Activated gamma-delta T cell (primary cell): ENCODE data around the gene SLC1A2.

ENCODE experiments used
- DNase-seq: peaks from one replicate; lab custom pipeline; 2025; lab: John Stamatoyannopoulos, UW

SLC1A2 gene

DNA sequence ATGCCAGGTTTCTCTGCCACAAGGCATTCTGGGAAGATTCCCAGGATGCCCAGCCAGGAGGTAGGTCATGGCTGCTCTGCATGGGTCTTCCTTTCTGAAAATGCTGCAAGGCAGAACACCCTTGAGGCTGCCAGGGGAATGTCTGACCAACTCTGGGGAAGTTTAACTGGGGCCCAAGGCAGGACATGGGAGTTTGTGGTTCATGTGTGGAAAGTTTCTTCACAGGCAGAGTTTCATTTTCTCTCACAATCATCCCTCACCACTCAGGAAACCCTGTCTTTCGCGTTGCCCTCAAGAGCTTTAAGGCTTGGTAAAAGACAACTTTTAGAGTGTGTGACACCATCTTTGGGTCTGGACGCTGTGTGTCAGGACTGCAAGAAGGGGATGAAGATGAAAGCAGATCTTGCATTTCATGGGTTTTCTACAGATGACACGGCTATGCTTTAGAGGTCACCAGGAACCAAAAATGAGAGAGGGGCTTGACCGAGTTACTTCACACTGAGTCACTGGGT, 146.9 kb downstream of the SLC1A2 start:
- no peak for DNase-seq

DNA sequence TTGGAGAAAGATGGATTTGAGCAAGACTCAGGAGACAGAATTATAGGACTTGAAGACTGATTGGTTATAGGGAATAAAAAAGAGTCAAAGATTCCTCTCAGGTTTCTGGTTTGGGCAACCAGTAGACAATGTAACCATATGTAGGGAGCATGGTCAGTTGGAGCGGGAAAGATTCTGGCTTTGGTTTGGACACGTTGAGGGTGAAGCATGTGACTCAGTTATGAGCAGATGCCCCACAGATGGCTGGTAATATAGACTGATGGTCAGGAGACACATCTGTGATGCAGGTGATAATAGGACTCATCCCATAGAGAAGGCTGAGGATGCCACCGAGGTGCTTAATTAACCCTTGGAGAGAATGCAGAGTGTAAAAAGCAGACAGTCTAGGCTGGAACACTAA, 148.3 kb downstream of the SLC1A2 start:
- no peak for DNase-seq

DNA sequence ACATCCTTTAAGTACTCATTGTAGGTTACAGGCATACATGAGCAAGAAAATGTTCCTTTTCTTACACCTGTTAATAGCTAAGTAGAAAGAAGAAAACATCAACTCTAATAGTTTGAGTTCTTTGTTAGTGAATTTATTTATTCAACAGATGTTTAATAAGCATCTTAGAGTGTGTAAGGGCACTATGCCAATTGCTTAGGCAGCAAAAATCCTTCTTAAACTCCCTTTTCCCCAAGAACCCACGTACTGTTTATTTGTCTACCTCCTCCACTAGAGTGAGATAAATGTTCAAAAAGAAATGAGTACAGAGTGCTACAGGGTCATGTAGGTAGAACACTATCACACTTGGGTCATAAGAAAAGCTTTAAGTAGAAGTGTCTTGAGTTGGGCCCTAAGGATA, 149.0 kb downstream of the SLC1A2 start:
- no peak for DNase-seq

DNA sequence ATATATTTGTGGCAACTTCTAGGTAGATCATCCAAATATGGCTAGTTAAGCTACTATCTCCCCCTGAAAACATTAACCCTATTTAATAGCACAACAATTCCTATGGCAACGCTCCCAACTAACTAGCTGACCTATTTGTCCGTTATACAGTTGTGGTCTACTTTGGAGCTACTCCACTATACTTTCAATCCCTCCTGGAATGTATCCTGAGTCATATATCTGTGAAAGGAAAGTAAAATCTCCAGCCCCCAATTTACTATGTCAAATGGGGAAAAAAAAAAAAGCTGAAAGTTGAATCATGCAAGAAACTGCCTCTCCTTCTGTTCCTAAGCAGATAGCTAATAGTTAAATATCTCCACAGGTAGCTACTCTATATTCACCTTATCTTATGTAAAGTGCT, 151.9 kb downstream of the SLC1A2 start:
- DNase-seq: no peak

DNA sequence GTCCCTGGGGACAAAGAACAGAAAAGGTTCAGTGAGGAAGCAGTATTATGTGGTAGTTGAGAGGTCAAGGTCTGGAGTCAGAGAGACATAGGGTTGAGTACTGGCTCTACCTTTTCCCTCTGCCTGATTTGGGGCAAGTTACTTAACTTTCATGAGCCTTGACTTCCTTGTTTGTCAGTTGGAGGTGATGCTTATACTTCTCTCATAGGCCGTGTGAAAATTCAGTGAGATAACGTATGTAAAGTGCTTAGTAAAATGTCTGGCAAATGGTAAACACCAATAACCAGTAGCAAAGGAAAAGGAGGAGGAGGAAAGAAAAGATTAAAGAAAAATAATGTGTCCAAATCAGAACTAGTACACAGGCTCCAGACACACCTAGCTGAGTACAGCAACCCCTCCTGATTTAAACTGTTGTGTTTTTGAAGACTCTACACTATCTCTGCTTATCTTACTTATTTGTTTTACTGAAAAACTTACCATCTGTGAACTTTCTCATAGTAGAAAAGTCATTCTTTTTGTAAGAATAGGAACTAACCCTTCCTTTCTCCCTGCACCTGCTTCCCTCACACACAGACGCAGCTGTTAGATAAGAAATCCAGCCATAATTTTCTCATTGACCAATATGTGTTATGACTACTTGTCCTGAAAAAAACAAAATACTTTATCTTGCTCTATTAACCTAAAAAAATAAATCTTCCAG, 153.5 kb downstream of the SLC1A2 start:
- no peak for DNase-seq

DNA sequence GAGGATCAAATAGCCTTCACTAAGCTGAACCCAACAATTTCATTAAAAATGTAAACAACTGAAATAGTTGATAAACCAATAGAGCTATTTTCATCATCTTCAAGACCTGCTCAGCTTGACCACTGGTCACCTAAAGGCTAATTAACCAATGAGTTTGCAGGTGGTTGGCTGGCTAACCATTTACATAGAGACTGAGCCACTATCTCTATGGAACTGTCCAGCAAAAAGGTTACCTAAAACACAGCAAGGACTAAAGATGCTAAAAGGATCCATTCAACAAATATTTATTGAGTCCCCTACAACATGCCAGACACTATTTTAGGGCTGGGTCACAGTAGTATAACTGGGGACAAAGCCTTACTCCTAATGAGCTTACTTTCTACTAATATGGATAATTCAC, 156.6 kb downstream of the SLC1A2 start:
- no peak for DNase-seq

DNA sequence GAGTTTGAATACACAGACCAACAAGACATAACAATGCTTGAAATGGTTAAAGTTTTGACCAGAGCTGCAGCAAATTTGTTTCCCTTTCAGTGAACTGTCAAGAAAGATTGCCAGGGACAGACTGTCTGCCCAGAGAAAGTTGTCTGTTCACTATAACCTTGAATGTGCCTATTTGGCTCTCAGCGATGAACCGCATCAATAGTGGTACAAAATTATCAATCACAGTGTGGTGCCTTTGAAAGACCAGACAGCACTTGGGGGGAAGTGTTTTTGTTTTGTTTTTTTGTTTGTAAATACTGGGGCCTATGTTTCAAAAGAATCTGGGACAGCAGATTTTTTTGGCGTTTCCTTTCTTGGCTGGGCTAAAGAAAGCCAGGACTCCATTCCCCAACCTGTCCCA, 157.3 kb downstream of the SLC1A2 start:
- DNase-seq: no peak

DNA sequence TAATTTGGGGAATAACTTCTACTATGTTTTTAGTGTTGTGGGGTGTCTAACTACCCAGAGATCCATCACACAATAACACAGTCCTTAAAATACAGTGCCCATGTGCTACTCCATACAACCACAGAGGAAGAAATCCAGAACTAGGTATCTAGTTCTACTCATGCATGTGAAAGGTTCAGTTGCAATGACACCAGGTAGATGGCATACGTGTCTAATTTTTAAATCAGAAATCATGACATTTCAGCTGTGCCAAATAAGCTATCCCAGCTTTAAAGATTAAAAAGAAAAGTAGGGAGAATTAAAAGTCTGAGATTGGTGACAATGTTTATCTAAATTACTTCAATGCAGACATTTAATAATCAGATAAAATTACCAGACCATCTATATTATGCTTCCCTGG, 158.2 kb downstream of the SLC1A2 start:
- no peak for DNase-seq

DNA sequence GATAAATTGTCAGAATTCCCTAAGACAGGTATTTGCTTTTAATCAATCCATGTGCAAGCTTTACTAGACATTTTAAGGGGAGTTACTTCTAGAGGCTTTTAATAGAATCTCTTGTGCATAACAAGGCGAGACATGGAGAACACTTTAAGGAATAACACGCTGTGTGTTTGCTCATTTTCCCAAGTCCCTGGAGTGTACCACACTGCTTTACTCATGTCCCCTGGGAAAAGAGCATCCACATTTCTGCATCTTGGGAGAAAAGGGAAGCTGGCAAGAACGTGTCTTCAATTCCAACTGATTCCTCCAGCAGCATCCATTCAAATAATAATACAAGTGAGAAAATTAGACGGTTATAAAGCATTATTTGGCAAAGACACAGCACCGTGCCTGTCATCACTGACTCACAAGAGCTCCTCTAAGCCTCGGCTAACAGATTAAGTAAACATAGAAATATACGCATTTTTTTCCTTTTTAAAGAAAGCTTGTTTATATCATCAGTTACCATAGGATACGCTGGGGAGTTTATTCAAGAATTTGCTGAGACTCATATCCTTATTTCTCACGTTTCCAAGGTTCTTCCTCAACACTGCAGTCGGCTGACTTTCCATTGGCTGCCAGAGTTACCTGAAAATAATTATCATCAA, 158.9 kb downstream of the SLC1A2 start:
- no peak for DNase-seq

DNA sequence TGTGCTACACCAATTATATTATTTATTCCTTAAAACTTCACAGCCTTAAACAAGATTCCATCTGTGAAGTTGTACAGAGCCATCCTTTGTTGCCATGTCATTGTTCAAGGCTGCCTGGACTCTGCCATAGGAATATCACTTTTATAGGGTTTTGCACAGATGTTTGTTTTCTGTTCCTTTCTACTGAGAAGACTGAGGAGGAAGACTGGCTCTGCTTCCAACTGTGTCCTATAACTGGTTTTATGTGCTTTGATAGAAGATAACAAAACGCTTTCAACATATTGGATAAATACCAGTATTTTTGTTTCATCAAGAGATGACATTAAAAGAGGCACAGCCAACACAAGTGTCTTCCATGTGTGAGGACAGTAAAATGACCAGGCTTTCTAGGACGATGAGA, 159.8 kb downstream of the SLC1A2 start:
- DNase-seq: no peak

DNA sequence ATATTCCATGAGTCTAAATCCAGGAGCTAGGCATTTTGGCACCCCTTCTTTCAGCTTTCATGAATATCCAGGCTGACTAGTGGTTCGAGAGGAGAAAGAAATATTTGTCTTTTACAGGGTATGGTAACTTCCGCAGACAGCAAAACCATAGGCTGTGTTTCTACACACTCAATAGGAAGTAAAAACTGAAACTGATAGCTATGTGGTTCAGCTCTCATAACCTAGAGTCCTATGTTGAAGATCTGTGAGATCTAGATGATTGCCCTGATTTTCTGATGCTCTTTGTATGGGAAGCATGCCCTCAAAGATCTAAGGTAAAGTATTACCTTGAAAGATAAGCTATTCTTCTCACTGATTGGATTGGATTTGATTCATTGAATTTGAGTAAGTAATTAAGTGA, 162.1 kb downstream of the SLC1A2 start:
- DNase-seq: no peak

DNA sequence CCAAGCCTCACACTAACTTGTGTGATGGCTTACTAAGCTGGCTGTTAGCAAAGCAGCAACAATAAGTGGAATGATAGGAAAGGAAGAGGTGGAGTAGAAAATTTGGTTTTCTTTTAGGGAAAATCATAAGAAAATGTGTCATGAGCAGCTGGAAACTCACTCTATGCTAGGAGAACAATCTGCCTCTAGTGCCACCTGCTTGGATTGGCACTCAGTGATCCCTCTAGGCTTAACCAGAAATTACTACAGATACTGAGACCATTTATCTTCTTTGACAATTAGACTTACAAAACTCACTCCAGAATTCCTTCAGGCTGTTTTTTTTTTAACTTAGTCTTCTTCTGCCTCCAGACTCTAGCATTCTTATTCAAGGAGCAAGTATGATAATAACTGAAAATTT, 163.1 kb downstream of the SLC1A2 start:
- no peak for DNase-seq

DNA sequence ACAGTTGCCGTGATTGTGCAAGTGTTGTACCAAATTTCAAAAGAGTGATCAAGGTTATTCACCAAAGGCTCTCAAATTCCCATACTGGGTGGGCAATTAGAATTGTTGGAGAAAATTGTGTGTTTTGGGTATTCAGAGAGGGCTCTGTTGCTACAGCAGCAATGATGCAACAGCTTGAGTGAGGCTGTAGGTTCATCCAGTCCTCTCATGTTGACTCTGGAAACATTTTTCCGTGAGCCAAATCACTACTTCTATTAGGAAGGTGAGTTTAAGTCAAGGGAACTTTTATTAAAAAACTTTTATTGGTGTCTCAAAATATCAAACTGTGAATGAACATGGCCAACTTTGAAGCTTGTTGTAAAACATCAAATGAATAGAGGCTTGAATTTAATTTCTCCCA, 163.8 kb downstream of the SLC1A2 start:
- no peak for DNase-seq

DNA sequence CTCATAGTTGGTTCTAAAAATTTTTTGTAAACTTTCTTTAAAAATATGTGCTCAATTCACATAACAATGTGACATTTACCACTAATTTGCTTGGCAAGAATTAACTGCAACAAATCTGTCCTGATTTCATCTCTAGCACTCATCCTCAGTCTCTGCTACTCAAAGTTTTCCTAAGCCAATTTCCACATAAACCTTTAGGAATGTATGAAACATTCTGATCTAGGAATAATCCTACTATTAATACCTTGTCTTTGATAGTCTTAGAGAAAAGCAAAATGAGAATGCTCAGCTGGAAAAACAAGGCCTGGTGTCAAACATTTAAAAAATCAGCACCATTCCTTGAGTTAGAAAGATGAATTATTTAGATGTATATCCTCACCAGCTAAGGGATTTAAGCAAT, 166.1 kb downstream of the SLC1A2 start:
- DNase-seq: no peak

DNA sequence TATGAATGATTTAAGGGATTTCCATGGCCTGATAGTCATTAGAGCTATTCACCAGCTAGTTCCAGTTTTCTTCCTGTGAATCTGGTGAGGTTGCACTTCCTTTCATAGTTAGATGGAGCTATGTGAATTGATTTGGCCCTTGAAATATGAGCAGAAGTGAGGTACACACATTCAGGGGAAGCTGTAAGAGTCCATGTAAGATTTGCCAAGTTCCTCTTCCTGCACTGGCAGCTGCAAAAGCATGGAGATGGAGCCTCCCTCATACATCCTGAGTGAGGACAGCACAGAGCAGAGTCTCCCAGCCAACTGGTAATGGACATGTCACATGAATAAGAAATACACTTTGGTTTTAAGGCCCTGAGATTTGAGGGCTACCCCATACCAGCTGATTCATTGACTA, 168.7 kb downstream of the SLC1A2 start:
- no peak for DNase-seq

DNA sequence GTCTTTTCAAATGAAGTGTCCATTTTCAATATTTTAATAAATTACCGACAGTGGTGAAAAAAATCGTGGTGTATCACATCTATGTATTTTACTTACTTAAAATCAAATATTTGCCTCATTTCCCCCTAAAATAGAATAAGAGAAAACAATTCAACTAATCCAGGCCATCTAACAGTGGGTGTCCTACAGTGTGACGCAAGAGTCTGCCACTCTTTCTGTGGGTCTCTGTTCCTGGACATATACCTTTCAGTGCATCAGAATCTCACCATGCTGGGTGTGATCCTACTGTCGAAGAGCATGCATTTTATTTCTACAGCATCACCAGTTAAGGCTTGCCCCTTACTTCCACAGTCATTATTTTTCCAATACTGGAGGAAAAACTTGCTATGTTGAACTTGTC, 169.2 kb downstream of the SLC1A2 start:
- DNase-seq: no peak

DNA sequence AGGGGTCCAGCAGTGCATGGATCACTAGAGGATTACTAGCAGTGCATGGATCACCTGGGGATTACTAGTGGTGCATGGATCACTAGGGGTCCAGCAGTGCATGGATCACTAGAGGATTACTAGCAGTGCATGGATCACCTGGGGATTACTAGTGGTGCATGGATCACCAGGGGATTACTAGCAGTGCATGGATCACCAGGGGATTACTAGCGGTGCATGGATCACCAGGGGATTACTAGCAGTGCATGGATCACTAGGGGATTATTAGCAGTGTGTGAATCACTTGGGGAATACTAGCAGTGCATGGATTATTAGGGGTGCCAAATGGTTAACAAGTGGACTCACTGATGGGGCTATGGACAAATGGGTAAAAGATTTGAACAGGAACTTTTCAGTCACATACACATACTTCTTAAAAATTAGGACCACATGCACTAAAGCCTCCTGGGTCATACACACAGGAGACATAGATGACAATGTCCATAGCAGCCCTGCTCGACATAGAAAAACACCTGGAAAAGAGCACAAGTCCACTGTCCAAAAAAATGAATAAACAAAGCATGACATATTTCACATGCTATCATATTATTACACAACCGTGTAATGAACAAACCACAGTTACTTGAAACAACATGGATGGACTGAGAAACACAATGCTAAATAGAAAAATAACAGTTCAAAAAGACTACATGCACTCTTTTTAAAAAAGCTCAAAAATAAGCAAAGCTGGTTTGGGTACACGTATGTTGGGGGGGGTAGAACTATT, 170.6 kb downstream of the SLC1A2 start:
- DNase-seq: no peak

DNA sequence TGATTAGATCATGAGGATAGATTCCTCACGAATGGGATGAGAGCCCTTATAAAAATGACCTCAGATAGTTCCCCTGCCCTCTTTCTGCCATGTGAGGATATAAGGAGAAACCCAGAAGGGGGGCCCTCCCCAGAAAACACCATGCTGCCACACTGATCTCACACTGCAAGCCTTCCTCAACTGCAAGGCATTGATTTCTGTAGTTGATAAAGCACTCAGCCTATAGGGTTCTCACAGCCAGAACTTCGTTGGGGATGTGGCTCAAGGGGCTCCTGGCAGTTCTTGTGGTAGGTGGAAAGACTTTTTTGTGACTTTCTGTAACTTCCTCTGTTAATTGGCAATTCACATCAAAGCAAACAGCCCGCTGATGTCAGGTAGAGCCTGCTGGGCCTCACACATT, 171.5 kb downstream of the SLC1A2 start:
- DNase-seq: no peak

DNA sequence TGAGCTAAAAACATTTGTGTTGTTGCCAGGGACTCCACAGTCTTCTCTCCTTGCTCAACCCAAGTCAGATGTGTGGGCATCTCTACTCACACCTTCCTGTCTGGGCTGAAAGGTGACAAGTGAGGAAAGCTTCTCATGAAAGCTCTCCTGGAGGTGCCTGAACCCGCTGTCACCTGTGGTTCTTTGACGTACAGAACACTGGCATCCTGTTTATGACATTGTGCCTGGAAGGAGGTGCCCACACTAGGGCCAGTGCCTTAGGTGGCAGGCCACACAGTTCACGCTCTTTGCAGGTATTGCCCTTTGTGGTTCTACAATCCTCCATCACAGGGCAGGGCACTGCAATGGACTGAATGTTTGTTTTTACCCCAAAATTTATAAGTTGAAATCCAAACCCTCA, 171.9 kb downstream of the SLC1A2 start:
- no peak for DNase-seq

DNA sequence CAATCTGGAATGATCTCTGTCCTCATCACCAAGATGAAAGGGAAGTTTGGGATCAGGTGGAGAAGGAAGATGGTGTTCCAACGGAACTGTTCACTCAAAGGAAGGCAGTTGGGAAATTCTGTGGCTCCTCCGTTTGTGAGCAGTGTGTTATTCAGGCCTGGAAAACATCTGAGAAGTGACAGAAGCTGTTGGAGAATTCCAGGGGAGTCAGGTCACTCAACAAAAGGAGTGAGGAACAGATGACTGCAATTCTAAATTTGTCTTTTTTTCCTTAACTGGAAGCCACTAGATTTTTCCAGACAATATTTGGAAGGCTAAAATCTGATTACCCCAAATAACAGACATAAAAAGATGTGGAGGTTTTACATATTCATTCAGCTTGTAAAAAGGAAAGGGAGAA, 172.6 kb downstream of the SLC1A2 start:
- DNase-seq: no peak

DNA sequence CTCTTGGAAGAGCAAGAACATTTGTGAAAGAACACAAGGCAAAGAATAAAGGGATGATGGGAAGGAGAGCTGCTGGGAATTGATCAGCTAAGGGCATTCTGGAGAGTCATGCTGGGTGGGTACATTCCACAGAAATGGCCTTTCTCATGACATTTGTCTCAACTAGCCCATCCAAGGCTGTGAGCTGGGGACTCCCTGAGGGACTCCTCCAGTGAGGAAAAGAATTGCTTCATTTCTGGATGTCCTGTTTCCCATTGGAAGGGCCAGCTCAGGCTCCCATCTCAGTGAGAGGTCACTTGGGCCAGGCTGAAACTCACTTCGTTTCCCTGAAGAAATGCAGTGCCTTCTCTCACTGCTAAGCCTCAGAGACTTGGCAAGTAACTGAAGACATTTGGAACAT, 173.6 kb downstream of the SLC1A2 start:
- no peak for DNase-seq

DNA sequence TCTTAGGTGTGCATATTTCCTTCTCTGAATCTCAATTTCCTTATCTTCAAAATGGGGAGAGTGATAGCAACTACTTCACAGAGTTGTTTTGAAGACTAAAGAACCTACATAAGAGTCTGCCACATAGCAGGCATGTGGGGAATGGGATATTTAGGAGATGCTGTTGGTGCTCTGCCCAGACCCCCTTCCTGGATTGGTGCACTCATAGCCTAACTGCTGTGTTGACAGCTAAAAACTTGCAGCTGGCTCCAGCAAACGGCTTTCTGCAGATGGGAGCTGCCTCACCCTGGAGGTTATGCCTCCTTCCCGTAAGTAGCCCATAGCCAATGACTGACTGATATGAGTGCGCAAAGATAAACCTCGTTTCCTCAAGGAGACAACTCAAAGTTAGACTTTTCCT, 174.3 kb downstream of the SLC1A2 start:
- no peak for DNase-seq

DNA sequence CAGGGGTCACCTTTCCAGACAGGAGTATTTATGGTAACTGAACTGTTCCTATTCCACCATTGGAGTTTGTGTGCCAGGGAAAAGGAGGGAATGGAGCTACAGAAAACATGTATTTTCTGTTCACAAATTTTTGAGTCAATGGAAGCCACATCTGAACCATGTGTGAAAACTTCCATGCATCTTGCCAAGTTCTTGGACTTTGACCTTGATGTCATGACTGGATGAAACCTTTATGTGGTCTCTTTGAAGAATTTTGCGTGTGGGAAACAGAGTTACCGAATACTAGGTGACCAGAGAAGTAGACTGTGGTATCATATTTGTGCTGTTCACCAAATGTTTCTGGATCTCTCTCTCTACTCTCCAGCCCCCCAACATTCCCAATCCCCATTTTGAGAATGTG, 175.6 kb downstream of the SLC1A2 start:
- DNase-seq: no peak
